ENCODE results near the gene FAM117A.
"Not testable (repeated sequence)": the region's sequence is repeated elsewhere in the genome, so short reads cannot be mapped to it uniquely, and the experiment has no call there.

Gene FAM117A

GRCh38 chr17:49739641-49740271 lies 24.2 kb downstream of the FAM117A start:
- peak; percentile 85 for DNase-seq

- no peak for DNase-seq
Observed at GRCh38 chr17:49738456-49739163, 25.3 kb downstream of the FAM117A start.

- DNase-seq, result no peak
Observed at GRCh38 chr17:49734515-49735490, 29.1 kb downstream of the FAM117A start.

GRCh38 chr17:49731435-49731831 lies 32.5 kb downstream of the FAM117A start:
- DNase-seq, result no peak

- DNase-seq, result no peak
Observed at GRCh38 chr17:49730785-49731434, 33.0 kb downstream of the FAM117A start.

GRCh38 chr17:49730078-49730784 lies 33.7 kb downstream of the FAM117A start:
- no peak for DNase-seq

- DNase-seq, result no peak
Observed at GRCh38 chr17:49729069-49729468, 34.9 kb downstream of the FAM117A start.

GRCh38 chr17:49728425-49728824 lies 35.5 kb downstream of the FAM117A start:
- DNase-seq, result no peak

GRCh38 chr17:49727380-49727779 lies 36.6 kb downstream of the FAM117A start:
- no peak for DNase-seq

- no peak for DNase-seq
Observed at GRCh38 chr17:49725452-49726130, 38.3 kb downstream of the FAM117A start.

- DNase-seq, result not testable (repeated sequence)
Observed at GRCh38 chr17:49724552-49724951, 39.4 kb downstream of the FAM117A start.

GRCh38 chr17:49723423-49723822 lies 40.5 kb downstream of the FAM117A start:
- no peak for DNase-seq

- no peak for DNase-seq
Observed at GRCh38 chr17:49722066-49722465, 41.9 kb downstream of the FAM117A start.

- DNase-seq, result no peak
Observed at GRCh38 chr17:49717371-49717861, 46.5 kb downstream of the FAM117A start.

GRCh38 chr17:49716668-49717364 lies 47.1 kb downstream of the FAM117A start:
- DNase-seq, result no peak

- no peak for DNase-seq
Observed at GRCh38 chr17:49715717-49716279, 48.1 kb downstream of the FAM117A start.

- no peak for DNase-seq
Observed at GRCh38 chr17:49715216-49715615, 48.7 kb downstream of the FAM117A start.

- DNase-seq, result no peak
Observed at GRCh38 chr17:49708515-49709183, 55.3 kb downstream of the FAM117A start.

- peak; percentile 98 for DNase-seq
Observed at GRCh38 chr17:49707608-49708514, 56.1 kb downstream of the FAM117A start, which contains the start of gene SLC35B1. TSS of gene SLC35B1 (minus strand) at chr17:49707964. CDS start at chr17:49707833, 131 bp downstream.

All from GDM1 (cell line).